H1 (cell line): ENCODE data around the gene CDCA7L. TPM values are rescaled to one million over a fixed set of nuclear protein-coding genes. Genes with fewer than 3 reads are reported as not detected.

Experiments used
- ASH2L ChIP-seq: fragments of 200-600, 300-600 bp; sonication (generic); IDR thresholded peaks from one replicate; pipeline ENCODE4 v1.7.1; 2017; ENCODE audit warnings: low read length
- ATF2 ChIP-seq: IDR thresholded peaks from 2 replicates; pipeline ENCODE4 v1.6.1; 2012; ENCODE audit warnings: low read length, inconsistent platforms
- BACH1 ChIP-seq: IDR thresholded peaks from 2 replicates; pipeline ENCODE4 v1.6.1; 2012; ENCODE audit warnings: low read length, improper control_type of control experiment
- BCL11A ChIP-seq, 2 experiments: IDR thresholded peaks; one replicate each; pipeline ENCODE4 v1.6.1; 2011; ENCODE audit warnings: low read depth in 2 of 2, low read length in 2 of 2, mild to moderate bottlenecking in 2 of 2
- CHD1 ChIP-seq: IDR thresholded peaks from 2 replicates; pipeline ENCODE4 v1.6.1; 2012; ENCODE audit warnings: low read depth, low read length, improper control_type of control experiment
- CREB1 ChIP-seq: IDR thresholded peaks from 2 replicates; pipeline ENCODE4 v1.6.1; 2012; ENCODE audit warnings: inconsistent platforms
- EGR1 ChIP-seq: IDR thresholded peaks from 2 replicates; pipeline ENCODE4 v1.6.1; 2011; ENCODE audit warnings: low read depth, low read length, borderline replicate concordance
- EP300 ChIP-seq, 2 experiments: IDR thresholded peaks; 1 replicate in 1 of 2; 2 replicates in 1 of 2; pipeline ENCODE4 v1.6.1; 2011 to 2012; ENCODE audit warnings: low read depth in 2 of 2, low read length in 2 of 2, mild to moderate bottlenecking in 2 of 2, borderline replicate concordance in 1 of 2, inconsistent platforms in 1 of 2, moderate library complexity in 1 of 2
- GABPA ChIP-seq: IDR thresholded peaks from 2 replicates; pipeline ENCODE4 v1.6.1; 2011; ENCODE audit warnings: mild to moderate bottlenecking, low read length, moderate library complexity, borderline replicate concordance; ENCODE audit not compliant: insufficient read depth
- GTF2F1 ChIP-seq: IDR thresholded peaks from 2 replicates; pipeline ENCODE4 v1.6.1; 2012; ENCODE audit warnings: low read depth, low read length, improper control_type of control experiment, borderline replicate concordance
- HDAC6 ChIP-seq: IDR thresholded peaks from one replicate; pipeline ENCODE4 v1.7.1; 2012; ENCODE audit warnings: low read depth, mild to moderate bottlenecking, inconsistent platforms, low read length, moderate library complexity
- JUND ChIP-seq: IDR thresholded peaks from 2 replicates; pipeline ENCODE4 v1.6.1; 2011; ENCODE audit warnings: mild to moderate bottlenecking, improper control_type of control experiment, low read length
- KDM4A ChIP-seq: IDR thresholded peaks from one replicate; pipeline ENCODE4 v1.7.1; 2012; ENCODE audit warnings: low read depth, mild to moderate bottlenecking, moderate library complexity, low read length, inconsistent platforms; ENCODE audit not compliant: severe bottlenecking
- KDM5A ChIP-seq: fragments of 200-600 bp; IDR thresholded peaks from 2 replicates; pipeline ENCODE4 v1.7.1; 2012; ENCODE audit warnings: mild to moderate bottlenecking, low read length, inconsistent platforms, mixed read lengths
- NRF1 ChIP-seq: IDR thresholded peaks from 2 replicates; pipeline ENCODE4 v1.6.1; 2011; ENCODE audit warnings: mild to moderate bottlenecking, low read depth, low read length, improper control_type of control experiment
- PHF8 ChIP-seq: fragments of 200-600 bp; sonication (generic); conservative IDR thresholded peaks from 2 replicates; pipeline ENCODE4 v1.7.1; 2012; ENCODE audit warnings: low read depth, mild to moderate bottlenecking, inconsistent platforms, low read length, moderate library complexity
- POLR2A ChIP-seq, 2 experiments: IDR thresholded peaks; 1 replicate in 1 of 2; 2 replicates in 1 of 2; pipeline ENCODE4 v1.6.1; 2011; ENCODE audit warnings: low read depth in 2 of 2, low read length in 2 of 2, mild to moderate bottlenecking in 2 of 2; ENCODE audit errors: control extremely low read depth in 1 of 2
- RAD21 ChIP-seq, 2 experiments: IDR thresholded peaks in 1 of 2; conservative IDR thresholded peaks in 1 of 2; 2 replicates each; pipeline ENCODE4 v1.6.1; 2011; ENCODE audit warnings: low read depth in 2 of 2, low read length in 2 of 2, improper control_type of control experiment in 1 of 2, inconsistent platforms in 1 of 2, mild to moderate bottlenecking in 1 of 2, moderate library complexity in 1 of 2
- RBBP5 ChIP-seq: IDR thresholded peaks from 2 replicates; pipeline ENCODE4 v1.7.1; 2012; ENCODE audit warnings: low read depth, mild to moderate bottlenecking, inconsistent platforms, low read length, moderate library complexity, borderline replicate concordance
- SRF ChIP-seq: IDR thresholded peaks from 2 replicates; pipeline ENCODE4 v1.6.1; 2011; ENCODE audit warnings: mild to moderate bottlenecking, low read depth, low read length, moderate library complexity
- TAF1 ChIP-seq: IDR thresholded peaks from 2 replicates; pipeline ENCODE4 v1.6.1; 2011; ENCODE audit warnings: mild to moderate bottlenecking, low read depth, low read length
- YY1 ChIP-seq: IDR thresholded peaks from 2 replicates; pipeline ENCODE4 v1.6.1; 2011; ENCODE audit warnings: low read depth, mild to moderate bottlenecking, low read length
- polyA plus RNA-seq, 7 experiments: library from polyadenylated mRNA; depleted of rRNA in 3 of 7; stranded (reverse) in 5 of 7; unstranded in 2 of 7; fragments of >200 nt in 5 of 7; fragments of 200-250 nt in 2 of 7; gene quantifications; 1 replicate in 5 of 7; 2 replicates in 1 of 7; 4 replicates in 1 of 7; pipeline versions ENCODE4 v1.2.1 to v1.2.3, GENCODE V29; 2011 to 2013; ENCODE audit warnings: missing spikeins in 2 of 7, mixed read lengths in 2 of 7
- total RNA-seq: library from RNA; stranded (reverse); fragmentation: NEBNext Ultra II Directional; extraction: Animal tissue kit (Norgen Biotek cat#: 25700); gene quantifications from 2 replicates; pipeline ENCODE4 v1.2.1, GENCODE V29; 2021

The CDCA7L gene
- total and polyA plus RNA-seq, 2 of the 8 experiments (the other 6 are each of a cell fraction or from before 2014, with no cell fraction given) = 93.8 to 168 TPM

- TF ChIP-seq GABPA (no peak), YY1 (no peak), EP300 (IDR thresholded peaks at IDR 0.05; ENCODE audit: borderline replicate concordance in 1 of 2, low read depth in 2 of 2, low read length in 2 of 2) (peak in 1 of 2 experiments; percentile 99; a peak in 2 of 3 replicates), BCL11A (IDR thresholded peaks at IDR 0.05; ENCODE audit: low read depth in 2 of 2, low read length in 2 of 2) (no peak), ATF2 (no peak), SRF (no peak), CREB1 (0 out of 2 replicates have a peak, but pooled peaks have one; percentile 20), BACH1 (no peak), NRF1 (no peak), KDM4A (peak; percentile 75), JUND (peak; percentile 93), CHD1 (peak; percentile 92), TAF1 (peak; percentile 94), GTF2F1 (no peak), RBBP5 (peak; percentile 65; the same call in 1 of the 2 replicates), RAD21 (IDR thresholded peaks at IDR 0.05 in 1 of 2, conservative IDR thresholded peaks at IDR 0.05 in 1 of 2; ENCODE audit: low read depth in 2 of 2, low read length in 2 of 2) (no peak), EGR1 (peak; percentile 68; the same call in 1 of the 2 replicates), HDAC6 (no peak), PHF8 (peak; percentile 93), POLR2A (IDR thresholded peaks at IDR 0.05; ENCODE audit: control extremely low read depth in 1 of 2, low read depth in 2 of 2, low read length in 2 of 2) (peak in 1 of 2 experiments; percentile 63), KDM5A (no peak), ASH2L (peak; percentile 90)
These were observed at the start of gene CDCA7L (continued) for GRCh38 chr7:21945454-21946221.
